Ecto neural progenitor cell (in vitro differentiated cells): ENCODE data around the gene KLHL6.

Experiments used
- DNase-seq: peaks from one replicate; pipeline ENCODE4 v3.0.0-alpha.2; 2018; ENCODE audit warnings: low spot score

Gene KLHL6

GRCh38 chr3:183506674-183507320, 48.7 kb downstream of the KLHL6 start:
- DNase-seq: no peak

- DNase-seq: no peak
Observed at GRCh38 chr3:183504597-183504996, 50.9 kb downstream of the KLHL6 start.

GRCh38 chr3:183503746-183504145, 51.8 kb downstream of the KLHL6 start:
- DNase-seq: no peak

DNA sequence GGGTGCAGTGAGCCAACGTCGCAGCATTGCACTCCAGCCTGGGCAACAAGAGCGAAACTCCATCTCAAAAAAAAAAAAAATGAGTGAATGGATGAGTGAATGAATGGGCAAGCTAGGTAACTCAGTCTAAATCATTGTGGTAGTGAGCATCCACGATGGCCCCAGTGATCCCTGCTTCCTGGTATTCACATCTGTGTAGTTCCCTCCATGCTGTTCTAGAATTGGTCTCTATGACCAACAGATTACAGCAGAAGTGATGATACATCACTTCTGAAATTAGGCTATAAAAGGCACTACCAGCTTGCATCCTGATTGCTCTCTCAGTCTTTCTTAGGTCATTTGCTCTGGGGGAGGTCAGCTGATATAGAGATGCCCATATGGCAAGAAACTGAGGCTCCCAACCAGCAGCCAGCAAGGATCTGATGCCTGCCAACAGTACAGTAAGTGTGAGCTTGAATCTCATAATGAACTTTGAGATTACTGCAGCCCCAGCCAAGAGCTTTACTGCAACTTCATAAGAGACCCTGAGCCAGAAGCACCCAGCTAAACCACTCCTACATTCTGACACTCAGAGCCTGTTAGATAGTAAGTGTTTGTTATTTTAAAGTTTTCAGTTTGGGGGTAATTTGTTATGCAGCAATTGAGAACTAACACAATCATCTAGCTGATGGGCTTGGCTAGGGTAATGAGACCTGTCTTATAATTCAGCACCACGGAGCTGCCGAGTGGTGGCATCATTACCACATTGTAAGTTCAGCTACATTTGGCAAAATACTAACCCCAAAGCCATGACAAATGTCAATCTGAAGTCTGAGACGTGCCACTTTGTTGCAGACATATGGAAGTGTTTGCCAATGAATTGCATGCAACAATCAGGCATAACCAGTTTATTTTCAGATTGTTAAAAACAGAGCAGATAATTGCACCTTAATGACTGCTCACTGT, 53.0 kb downstream of the KLHL6 start:
- no peak for DNase-seq

- DNase-seq: no peak
Observed at GRCh38 chr3:183500981-183501704, 54.4 kb downstream of the KLHL6 start.

DNA sequence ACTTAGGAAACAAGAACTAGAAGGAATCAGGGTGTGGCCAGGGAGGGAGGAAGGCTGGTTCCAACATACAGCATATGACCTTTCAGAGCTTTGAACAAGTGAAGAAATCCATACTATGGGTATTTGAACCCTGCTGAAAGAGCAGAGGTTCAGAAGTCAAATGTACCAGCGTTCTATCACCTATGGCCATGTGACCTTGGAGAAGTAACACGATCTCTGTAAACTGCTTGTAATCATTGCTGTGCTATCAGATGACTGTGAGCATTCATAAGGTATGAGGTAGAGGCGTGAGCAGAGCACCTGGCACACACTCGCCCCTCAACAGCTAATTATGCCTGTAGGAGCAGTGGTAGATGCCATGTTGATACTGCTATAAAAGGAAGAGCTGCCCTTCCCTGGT, 55.2 kb downstream of the KLHL6 start:
- no peak for DNase-seq

GRCh38 chr3:183498634-183499033, 56.9 kb downstream of the KLHL6 start:
- no peak for DNase-seq

DNA sequence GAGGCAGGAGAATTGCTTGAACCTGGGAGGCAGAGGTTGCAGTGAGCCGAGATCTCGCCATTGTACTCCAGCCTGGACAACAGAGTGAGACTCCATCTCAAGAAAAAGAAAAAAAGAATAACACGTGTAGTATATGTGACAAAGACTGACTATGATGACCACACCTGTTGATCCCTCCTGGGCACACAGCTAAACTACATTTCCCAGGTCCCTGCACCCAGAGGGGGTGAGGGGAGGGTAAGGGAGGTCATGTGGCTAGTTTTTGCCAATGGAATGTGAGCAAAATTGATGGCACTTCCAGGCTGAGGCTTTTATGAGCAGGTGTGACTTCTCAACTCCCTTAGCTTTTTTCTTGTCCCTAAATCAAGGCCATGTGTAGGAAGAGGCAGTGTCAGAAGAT, 58.2 kb downstream of the KLHL6 start:
- DNase-seq: no peak

GRCh38 chr3:183496311-183496710, 59.2 kb downstream of the KLHL6 start:
- DNase-seq: no peak

DNA sequence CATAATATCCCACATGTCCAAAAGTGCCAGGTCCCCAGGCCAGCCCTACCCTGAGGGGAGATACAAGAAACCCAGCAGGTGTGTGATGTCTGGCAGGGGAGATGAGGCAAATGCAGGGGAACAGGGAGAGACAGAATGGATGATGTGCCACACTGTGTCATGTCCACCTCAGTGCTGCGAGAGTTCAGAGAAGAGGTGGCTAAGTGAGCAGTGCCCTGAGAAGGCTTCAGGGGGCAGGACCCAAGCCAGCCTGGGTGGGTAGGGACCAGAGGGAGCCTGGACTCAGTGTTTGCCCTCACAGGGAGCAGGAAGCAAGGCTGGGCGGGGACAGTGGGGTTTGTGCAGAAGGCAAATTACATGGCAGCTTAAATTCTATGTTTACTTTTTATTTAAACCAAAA, 61.2 kb downstream of the KLHL6 start:
- DNase-seq: peak; percentile 32

DNA sequence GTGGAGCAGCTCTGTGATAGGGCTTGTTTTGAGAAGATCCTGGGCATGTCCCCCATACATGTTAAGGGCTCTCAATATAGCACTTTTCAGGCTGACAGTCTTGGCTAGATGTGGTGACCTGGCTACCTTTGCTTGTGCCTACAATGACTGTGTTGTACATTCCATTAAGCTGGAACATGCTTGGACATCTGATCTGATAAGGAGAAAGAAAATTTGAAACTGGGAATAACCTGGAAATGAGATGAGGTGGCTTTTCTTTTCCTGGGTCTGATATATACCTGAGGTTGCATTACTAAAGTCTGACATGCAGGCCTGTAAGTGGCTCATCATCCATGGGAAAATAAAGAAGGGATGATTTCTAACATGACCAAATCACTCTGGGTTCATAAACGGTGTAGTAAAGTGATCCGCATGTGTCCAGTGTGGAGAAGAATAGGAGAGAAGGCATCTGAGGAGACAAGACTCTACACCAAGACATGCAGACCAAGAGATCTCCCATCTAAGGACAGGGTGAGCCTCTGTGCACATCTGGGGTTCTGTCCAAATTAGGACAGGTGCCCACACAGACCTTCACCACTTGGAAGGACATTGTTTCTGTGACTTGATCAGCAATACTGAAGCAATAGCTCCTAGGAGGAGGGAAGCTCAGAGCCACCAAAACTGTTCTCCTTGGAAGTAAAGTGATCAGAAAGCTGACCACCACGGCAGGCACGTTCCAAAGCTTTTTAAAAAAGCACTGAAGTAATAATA, 62.0 kb downstream of the KLHL6 start:
- DNase-seq: peak; percentile 17

DNA sequence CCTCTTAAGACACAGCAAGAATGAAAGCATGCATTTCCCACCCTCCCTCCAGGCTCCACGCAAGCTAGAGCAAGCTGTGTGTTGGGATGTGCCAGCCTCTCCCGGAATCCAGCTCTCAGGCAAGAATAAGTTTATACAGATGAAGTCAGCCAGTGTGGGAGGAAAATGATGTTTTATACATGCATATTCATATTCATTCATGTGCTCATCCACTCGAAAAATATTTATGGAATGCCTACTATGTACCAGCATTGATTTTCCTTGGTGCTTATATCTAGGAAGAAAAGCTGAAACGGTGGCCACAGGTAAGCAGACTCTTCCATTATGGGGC, 62.7 kb downstream of the KLHL6 start:
- DNase-seq: no peak

GRCh38 chr3:183491923-183492848, 63.3 kb downstream of the KLHL6 start:
- DNase-seq: peak; percentile 28

DNA sequence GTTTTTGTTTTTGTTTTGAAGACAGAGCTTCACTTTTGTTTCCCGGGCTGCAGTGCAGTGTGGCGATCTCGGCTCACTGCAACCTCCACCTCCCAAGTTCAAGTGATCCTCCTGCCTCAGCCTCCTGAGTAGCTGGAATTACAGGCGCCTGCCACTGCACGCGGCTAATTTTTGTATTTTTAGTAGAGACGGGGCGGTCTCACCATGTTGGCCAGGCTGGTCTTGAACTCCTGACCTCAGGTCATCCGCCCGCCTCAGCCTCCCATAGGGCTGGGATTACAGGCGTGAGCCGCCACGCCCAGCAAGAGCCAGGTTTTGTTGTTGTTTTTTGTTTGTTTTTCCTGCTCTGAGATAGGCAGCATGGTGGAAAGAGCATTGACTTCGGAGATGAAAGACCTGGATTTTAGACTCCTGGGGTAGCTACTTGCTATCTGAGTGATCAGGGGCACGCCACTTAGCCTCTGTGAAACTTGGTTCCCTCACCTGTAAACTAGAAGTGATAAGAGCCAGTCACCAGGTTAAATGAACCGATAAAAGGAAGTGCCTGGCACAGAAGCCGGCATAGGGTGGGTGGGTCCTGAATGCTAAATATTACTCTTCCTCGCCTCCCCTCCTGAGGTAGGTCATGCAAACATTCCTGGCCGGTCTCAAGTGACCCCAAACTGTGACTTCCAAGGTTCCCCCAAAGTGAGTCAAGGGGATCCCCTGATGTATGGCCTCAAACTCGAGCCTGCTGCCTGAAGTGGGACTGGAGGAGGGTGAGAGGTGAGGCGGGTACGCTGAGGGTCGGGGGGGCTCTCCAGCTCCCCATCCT, 64.2 kb downstream of the KLHL6 start:
- DNase-seq: peak; percentile 33

DNA sequence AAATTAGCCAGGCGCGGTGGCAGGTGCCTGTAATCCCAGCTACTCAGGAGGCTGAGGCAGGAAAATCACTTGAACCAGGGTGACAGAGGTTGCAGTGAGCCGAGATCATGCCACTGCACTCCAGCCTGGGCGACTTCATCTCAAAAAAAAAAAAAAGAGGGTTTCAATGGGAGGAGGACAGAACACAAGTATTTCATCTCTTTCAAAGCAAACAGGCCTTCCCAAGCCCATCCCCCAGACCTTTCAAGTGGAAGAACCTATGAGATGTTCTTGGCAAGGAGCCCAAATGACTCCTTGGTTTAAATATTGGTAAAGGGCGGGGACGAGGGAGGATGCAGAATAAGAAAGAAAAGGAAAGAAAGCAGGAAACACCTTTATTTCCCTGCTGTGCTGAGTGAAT, 64.9 kb downstream of the KLHL6 start:
- peak; percentile 12 for DNase-seq

- peak; percentile 10 for DNase-seq
Observed at GRCh38 chr3:183490211-183490601, 65.3 kb downstream of the KLHL6 start.

DNA sequence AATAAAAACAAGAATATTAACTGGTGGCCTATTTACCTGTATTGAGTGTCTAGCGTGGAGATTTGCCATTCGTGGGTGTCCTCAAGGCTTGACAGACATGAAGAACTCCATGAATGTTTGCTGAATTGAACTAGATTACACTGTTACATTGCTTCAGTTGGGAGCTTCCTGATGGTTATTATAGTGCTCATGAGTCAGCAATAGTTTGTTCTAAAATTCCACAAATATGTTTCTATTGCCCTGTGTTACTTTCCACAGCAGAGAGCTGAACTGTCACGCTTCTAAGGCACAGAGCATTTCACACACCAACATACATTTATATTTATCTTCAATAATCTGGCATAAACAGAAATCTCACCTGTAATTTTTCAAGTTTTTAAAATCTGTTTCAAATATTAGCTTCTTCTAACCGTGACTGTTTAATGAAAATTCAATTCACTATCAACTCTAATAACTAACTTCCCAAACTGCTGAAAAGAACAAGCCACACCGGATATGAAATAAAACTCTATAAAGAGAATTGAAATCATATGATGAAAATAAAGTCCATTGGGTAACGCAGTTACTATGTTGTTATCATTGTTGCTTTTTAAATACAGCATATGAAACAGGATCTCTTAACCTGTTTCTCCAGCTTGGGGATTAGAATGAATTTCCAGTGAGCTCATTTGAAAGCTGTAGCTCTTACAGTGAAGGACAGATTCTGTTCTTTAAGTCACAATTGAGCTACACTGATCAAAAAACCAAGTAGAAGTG, 65.9 kb downstream of the KLHL6 start:
- DNase-seq: peak; percentile 8

GRCh38 chr3:183488343-183488742, 67.2 kb downstream of the KLHL6 start:
- DNase-seq: peak; percentile 32

- DNase-seq: peak; percentile 15
Observed at GRCh38 chr3:183487896-183488295, 67.6 kb downstream of the KLHL6 start.
